Glomerular endothelial cell (primary cell): ENCODE measurements around the gene TRIM37. TPM values are rescaled to one million over a fixed set of nuclear protein-coding genes. Genes with fewer than 3 reads are reported as not detected.

Experiments used
- DNase-seq: peaks from one replicate; pipeline ENCODE4 v3.0.0-alpha.2; 2011; ENCODE audit warnings: low read depth, low spot score; ENCODE audit errors: extremely low read depth
- total RNA-seq: library from RNA; depleted of rRNA; stranded (reverse); fragments of >200 nt; gene quantifications from 2 replicates; pipeline ENCODE4 v1.2.3, GENCODE V29; 2015

The TRIM37 gene
- total RNA-seq, 1 donor from 2014 or later = 36.4 TPM

GRCh38 chr17:58998871-58999270 lies 107.8 kb downstream of the TRIM37 start:
- no peak for DNase-seq

- DNase-seq = no peak
Observed at GRCh38 chr17:58997756-58998553, 108.7 kb downstream of the TRIM37 start.

- DNase-seq = no peak
Observed at GRCh38 chr17:58996968-58997367, 109.7 kb downstream of the TRIM37 start.

- DNase-seq = no peak
Observed at GRCh38 chr17:58995247-58995940, 111.3 kb downstream of the TRIM37 start.

- no peak for DNase-seq
Observed at GRCh38 chr17:58993311-58993710, 113.4 kb downstream of the TRIM37 start.

- no peak for DNase-seq
Observed at GRCh38 chr17:58991718-58992331, 114.9 kb downstream of the TRIM37 start.

GRCh38 chr17:58989629-58990028 lies 117.1 kb downstream of the TRIM37 start:
- DNase-seq = no peak

GRCh38 chr17:58985971-58986370 lies 120.7 kb downstream of the TRIM37 start:
- no peak for DNase-seq

GRCh38 chr17:58985367-58985766 lies 121.3 kb downstream of the TRIM37 start:
- DNase-seq = no peak

GRCh38 chr17:58982626-58983025 lies 124.1 kb downstream of the TRIM37 start:
- no peak for DNase-seq

- DNase-seq = no peak
Observed at GRCh38 chr17:58980706-58981481, 125.8 kb downstream of the TRIM37 start.

- no peak for DNase-seq
Observed at GRCh38 chr17:58976541-58976940, 130.1 kb downstream of the TRIM37 start.

- DNase-seq = no peak
Observed at GRCh38 chr17:58974354-58974753, 132.3 kb downstream of the TRIM37 start.

GRCh38 chr17:58970609-58971450 lies 135.8 kb downstream of the TRIM37 start:
- no peak for DNase-seq

- no peak for DNase-seq
Observed at GRCh38 chr17:58969612-58970011, 137.1 kb downstream of the TRIM37 start.

GRCh38 chr17:58969156-58969555 lies 137.5 kb downstream of the TRIM37 start:
- DNase-seq = no peak

GRCh38 chr17:58968426-58969061 lies 138.1 kb downstream of the TRIM37 start:
- no peak for DNase-seq

GRCh38 chr17:58966208-58966607 lies 140.5 kb downstream of the TRIM37 start:
- no peak for DNase-seq

- DNase-seq = no peak
Observed at GRCh38 chr17:58965221-58965620, 141.5 kb downstream of the TRIM37 start.

GRCh38 chr17:58960068-58960467 lies 146.6 kb downstream of the TRIM37 start:
- DNase-seq = peak; percentile 18
